A549 (cell line): ENCODE measurements around the gene RUNX2. TPM values are rescaled to one million over a fixed set of nuclear protein-coding genes. Genes with fewer than 3 reads are reported as not detected.

Source experiments
- ATAC-seq, 2 experiments: fragments of 200-7000 bp in 1 of 2; fragments of >200 bp in 1 of 2; cut with Nextera tagmentation in 1 of 2; cut with Tn5 transposase in 1 of 2; 3 replicates each; pipeline versions ENCODE4 v1.8.0 to v1.9.1; 2018 to 2020; ENCODE audit warnings: mild to moderate bottlenecking in 1 of 2, moderate library complexity in 1 of 2
- CTCF ChIA-PET: fragments of 300-600 bp; sonication (Branson Sonifier 250); formaldehyde crosslinking; extraction: SDS; loops from one replicate; lab custom pipeline; 2021; ENCODE audit warnings: antibody characterized with exemption, inconsistent platforms; lab: Yijun Ruan, JAX
- POLR2A ChIA-PET: fragments of 350-600 bp; formaldehyde crosslinking; extraction: SDS; loops from one replicate; lab custom pipeline; 2021; ENCODE audit warnings: antibody characterized with exemption, inconsistent platforms; lab: Yijun Ruan, JAX
- DNase-seq, 2 experiments: peaks; one replicate each; pipeline versions ENCODE4 v3.0.0 to v3.0.0-alpha.2; 2011 to 2016; ENCODE audit warnings: low read depth in 1 of 2, low spot score in 1 of 2
- FAIRE-seq: peaks from 2 replicates; lab custom pipeline; 2011; peaks lifted over from hg19 to GRCh38; lab: Jason Lieb, UNC
- H3K27ac ChIP-seq, 2 experiments: fragments of >200 bp; sonication (Bioruptor Twin); formaldehyde crosslinking; 3 replicates each; pipeline ENCODE4 v1.5.1; 2016 to 2017
- H3K4me1 ChIP-seq: fragments of >200 bp; sonication (Bioruptor Twin); formaldehyde crosslinking; 3 replicates; pipeline ENCODE4 v1.6.1; 2016
- H3K4me2 ChIP-seq: fragments of >200 bp; sonication (Bioruptor Twin); formaldehyde crosslinking; 3 replicates; pipeline ENCODE4 v1.6.1; 2016
- H3K4me3 ChIP-seq: fragments of >200 bp; sonication (Bioruptor Twin); formaldehyde crosslinking; 3 replicates; pipeline ENCODE4 v1.5.1; 2016
- H3K9me3 ChIP-seq: fragments of >200 bp; sonication (Bioruptor Twin); formaldehyde crosslinking; 3 replicates; pipeline ENCODE4 v1.6.1; 2016
- BHLHE40 ChIP-seq: IDR thresholded peaks from 2 replicates; pipeline ENCODE4 v1.6.1; 2012; ENCODE audit warnings: low read depth, low read length, inconsistent platforms
- ESRRA ChIP-seq: fragments of 150-350 bp; IDR thresholded peaks from 2 replicates; pipeline ENCODE4 v1.6.1; 2014; ENCODE audit warnings: mild to moderate bottlenecking, low read length, borderline replicate concordance
- FOSL2 ChIP-seq, 2 experiments: fragments of 450-650 bp in 1 of 2; fragments of >200 bp in 1 of 2; sonication (Bioruptor Twin) in 1 of 2; formaldehyde crosslinking; IDR thresholded peaks; 2 replicates each; pipeline versions ENCODE4 v1.5.0 to v1.6.1; 2016 to 2020; ENCODE audit warnings: mild to moderate bottlenecking in 1 of 2, moderate library complexity in 1 of 2
- HDAC2 ChIP-seq: fragments of 200-600 bp; sonication (generic); IDR thresholded peaks from 2 replicates; pipeline ENCODE4 v1.6.1; 2016
- KDM1A ChIP-seq: fragments of 200-600 bp; sonication (generic); IDR thresholded peaks from 2 replicates; pipeline ENCODE4 v1.6.1; 2016; ENCODE audit warnings: low read depth, mild to moderate bottlenecking
- RAD21 ChIP-seq, 2 experiments: fragments of >200 bp in 1 of 2; sonication (Bioruptor Twin) in 1 of 2; formaldehyde crosslinking in 1 of 2; IDR thresholded peaks in 1 of 2; conservative IDR thresholded peaks in 1 of 2; 2 replicates in 1 of 2; 3 replicates in 1 of 2; pipeline ENCODE4 v1.6.1; 2012 to 2018; ENCODE audit warnings: inconsistent platforms in 1 of 2
- SMC3 ChIP-seq: fragments of >200 bp; sonication (Bioruptor Twin); formaldehyde crosslinking; IDR thresholded peaks from 3 replicates; pipeline ENCODE4 v1.6.1; 2018; ENCODE audit warnings: inconsistent platforms
- TFCP2L1 ChIP-seq: fragments of 250-450 bp; sonication (Bioruptor Pico); IDR thresholded peaks from 2 replicates; pipeline ENCODE4 v1.5.0; 2021; ENCODE audit warnings: mild to moderate bottlenecking
- TP53 ChIP-seq: fragments of 250-450 bp; sonication (Bioruptor Pico); IDR thresholded peaks from 2 replicates; pipeline ENCODE4 v1.5.0; 2021; ENCODE audit warnings: mild to moderate bottlenecking, moderate library complexity
- WGBS: methylation state at CpG from one replicate; pipeline ENCODE4 v1.1.6; 2017; ENCODE audit errors: missing lambda C conversion rate; 5-methylcytosine and 5-hydroxymethylcytosine counted together
- polyA plus RNA-seq, 4 experiments: library from polyadenylated mRNA; depleted of rRNA in 3 of 4; stranded (reverse); fragments of >200 nt; fragmentation: RNase III in 1 of 4; extraction: RNeasy Plus Mini Kit Qiagen cat#74134 plus additional on column Dnase treatment in 1 of 4; gene quantifications; 2 replicates in 3 of 4; 3 replicates in 1 of 4; pipeline ENCODE4 v1.2.3, GENCODE V29; 2011 to 2017
- TF ChIP-seq, protein P1 (sequence below): fragments of >200 bp; sonication (Bioruptor Twin); formaldehyde crosslinking; IDR thresholded peaks from 3 replicates; pipeline ENCODE4 v1.6.1; 2016
- TF ChIP-seq, protein P2 (sequence below): fragments of 450-650 bp; IDR thresholded peaks from 2 replicates; pipeline ENCODE4 v1.6.1; 2014; ENCODE audit warnings: antibody characterized with exemption
- TF ChIP-seq, protein P3 (sequence below): fragments of 250-450 bp; sonication (Bioruptor Pico); IDR thresholded peaks from 2 replicates; pipeline ENCODE4 v1.5.0; 2021; ENCODE audit warnings: mild to moderate bottlenecking, moderate library complexity, borderline replicate concordance

The RUNX2 gene
- polyA plus RNA-seq, 2 of the 4 experiments (the other 2 are of a cell fraction) = 0.13 to 0.83 TPM

DNA sequence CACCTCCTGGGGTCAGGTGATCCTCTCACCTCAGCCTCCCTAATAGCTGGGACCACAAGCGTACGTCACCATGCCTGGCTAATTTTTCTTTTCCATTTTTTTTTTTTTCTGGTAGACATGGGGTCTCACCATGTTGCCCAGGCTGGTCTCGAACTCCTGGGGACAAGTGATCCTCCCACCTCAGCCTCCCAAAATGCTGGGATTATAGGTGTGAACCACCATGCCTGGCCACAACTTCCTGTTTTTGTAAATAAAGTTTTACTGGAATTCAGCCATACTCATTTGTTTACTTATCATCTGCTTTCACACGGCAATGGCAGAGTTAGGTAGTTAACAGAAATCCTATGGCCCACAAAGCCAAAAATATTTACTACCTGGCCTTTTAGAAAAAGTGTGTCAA is 7.8 kb upstream of the RUNX2 start:
- POLR2A ChIA-PET = no interaction called here
- WGBS = 83% methylated on average over 4 of the region's 4 CpGs

DNA sequence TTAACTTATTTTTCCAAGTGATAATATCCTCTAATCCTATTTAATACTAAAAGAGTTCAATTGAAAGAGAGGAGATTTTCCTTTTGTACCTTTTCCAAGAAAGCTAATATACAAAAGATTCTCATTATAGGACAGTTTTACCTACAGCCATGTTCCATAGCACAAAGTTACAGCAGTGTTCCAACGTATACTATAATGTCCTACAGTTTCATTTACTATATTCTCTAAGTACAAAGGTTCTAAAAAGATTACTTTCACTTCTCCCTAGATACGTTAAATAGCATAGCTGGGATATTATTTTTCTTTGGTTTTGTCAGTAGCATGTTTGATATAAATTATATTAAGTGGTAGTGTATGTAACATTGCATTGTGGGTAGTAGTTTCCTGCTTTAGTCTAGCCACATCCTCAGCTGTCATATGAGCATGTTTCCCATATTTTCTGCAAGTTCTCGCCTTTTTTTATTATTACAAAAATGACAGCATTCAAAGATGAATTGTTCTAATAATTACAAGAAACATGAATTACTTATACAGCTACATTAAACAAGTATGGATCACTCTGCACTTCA is 4.4 kb upstream of the RUNX2 start:
- ChIA-PET CTCF (no interaction called here), POLR2A (no interaction called here)
- no peak for FAIRE-seq
- ATAC-seq = no peak
- no peak overlapping the region for H3K4me2 ChIP-seq
- TF ChIP-seq TP53 (CRISPR knock-in tag) (no peak), TFCP2L1 (CRISPR knock-in tag) (no peak)
- WGBS = 80% methylated on average over 3 of the region's 3 CpGs
- no peaks in the 10 kb centered on the region for H3K9me3 ChIP-seq
- no peak overlapping the region for H3K4me3 ChIP-seq
- no peak for DNase-seq
- no peaks in the 10 kb centered on the region for H3K4me1 ChIP-seq
- H3K27ac ChIP-seq = no peak overlapping the region

More for the DNA sequence above, 7.8 kb upstream of the RUNX2 start:
- Histone ChIP-seq H3K4me2 (no peak overlapping the region), H3K9me3 (no peaks in the 10 kb centered on the region)
- no peak for FAIRE-seq
- TF ChIP-seq, protein P1, sequence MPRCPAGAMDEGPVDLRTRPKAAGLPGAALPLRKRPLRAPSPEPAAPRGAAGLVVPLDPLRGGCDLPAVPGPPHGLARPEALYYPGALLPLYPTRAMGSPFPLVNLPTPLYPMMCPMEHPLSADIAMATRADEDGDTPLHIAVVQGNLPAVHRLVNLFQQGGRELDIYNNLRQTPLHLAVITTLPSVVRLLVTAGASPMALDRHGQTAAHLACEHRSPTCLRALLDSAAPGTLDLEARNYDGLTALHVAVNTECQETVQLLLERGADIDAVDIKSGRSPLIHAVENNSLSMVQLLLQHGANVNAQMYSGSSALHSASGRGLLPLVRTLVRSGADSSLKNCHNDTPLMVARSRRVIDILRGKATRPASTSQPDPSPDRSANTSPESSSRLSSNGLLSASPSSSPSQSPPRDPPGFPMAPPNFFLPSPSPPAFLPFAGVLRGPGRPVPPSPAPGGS = no peak
- TF ChIP-seq, protein P2, sequence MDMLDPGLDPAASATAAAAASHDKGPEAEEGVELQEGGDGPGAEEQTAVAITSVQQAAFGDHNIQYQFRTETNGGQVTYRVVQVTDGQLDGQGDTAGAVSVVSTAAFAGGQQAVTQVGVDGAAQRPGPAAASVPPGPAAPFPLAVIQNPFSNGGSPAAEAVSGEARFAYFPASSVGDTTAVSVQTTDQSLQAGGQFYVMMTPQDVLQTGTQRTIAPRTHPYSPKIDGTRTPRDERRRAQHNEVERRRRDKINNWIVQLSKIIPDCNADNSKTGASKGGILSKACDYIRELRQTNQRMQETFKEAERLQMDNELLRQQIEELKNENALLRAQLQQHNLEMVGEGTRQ = no peak
- TF ChIP-seq ESRRA (no peak), FOSL2 (IDR thresholded peaks at IDR 0.05) (no peak), FOSL2 (CRISPR knock-in tag; IDR thresholded peaks at IDR 0.05) (no peak), SMC3 (no peak), BHLHE40 (no peak), KDM1A (no peak)
- TF ChIP-seq, protein P3, sequence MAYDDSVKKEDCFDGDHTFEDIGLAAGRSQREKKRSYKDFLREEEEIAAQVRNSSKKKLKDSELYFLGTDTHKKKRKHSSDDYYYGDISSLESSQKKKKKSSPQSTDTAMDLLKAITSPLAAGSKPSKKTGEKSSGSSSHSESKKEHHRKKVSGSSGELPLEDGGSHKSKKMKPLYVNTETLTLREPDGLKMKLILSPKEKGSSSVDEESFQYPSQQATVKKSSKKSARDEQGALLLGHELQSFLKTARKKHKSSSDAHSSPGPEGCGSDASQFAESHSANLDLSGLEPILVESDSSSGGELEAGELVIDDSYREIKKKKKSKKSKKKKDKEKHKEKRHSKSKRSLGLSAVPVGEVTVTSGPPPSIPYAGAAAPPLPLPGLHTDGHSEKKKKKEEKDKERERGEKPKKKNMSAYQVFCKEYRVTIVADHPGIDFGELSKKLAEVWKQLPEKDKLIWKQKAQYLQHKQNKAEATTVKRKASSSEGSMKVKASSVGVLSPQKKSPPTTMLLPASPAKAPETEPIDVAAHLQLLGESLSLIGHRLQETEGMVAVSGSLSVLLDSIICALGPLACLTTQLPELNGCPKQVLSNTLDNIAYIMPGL (CRISPR knock-in tag) = no peak
- TF ChIP-seq, all 56 proteins: peak for 0
- CTCF ChIA-PET = no interaction called here
- no peak for ATAC-seq
- Histone ChIP-seq H3K27ac (no peak overlapping the region), H3K4me3 (no peak overlapping the region), H3K4me1 (no peaks in the 10 kb centered on the region)
- no peak for DNase-seq

DNA sequence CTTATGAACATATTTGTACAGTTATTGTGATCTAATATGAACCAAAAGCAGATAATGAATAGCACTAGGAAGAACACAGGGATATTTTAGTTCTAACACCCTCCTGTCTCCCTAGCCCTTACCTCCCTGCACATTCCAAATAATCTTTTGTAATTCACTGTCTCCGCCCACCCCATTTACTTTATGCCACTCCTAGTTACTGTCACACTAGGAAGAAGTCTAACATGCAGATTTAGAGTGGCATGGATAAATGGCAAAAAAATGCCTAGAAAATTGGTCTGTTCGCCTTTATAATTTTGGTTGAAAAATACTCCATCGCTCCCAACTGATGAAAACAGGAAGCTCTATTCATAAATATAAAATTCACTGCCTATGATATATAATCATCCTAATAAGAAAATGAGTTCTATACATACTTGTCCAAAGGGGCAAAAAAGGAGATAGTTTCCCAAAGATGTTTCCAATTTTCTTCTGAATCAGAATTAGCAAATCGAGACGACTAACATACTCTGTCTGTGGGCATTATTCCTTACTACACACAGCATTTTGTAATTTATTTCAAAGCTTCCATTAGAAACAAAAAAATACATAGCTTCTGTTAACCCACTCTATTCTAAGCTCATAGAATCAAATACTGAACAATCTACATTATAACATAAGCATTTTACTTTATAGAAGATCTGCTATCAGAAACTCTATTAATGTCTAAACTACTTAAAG is 1.3 kb upstream of the RUNX2 start:
- DNase-seq (no peak), ATAC-seq (no peak), FAIRE-seq (no peak)
- 92% methylated on average over 5 of the region's 5 CpGs for WGBS
- no peak overlapping the region for H3K4me3 ChIP-seq
- no peak overlapping the region for H3K27ac ChIP-seq
- H3K4me1 ChIP-seq = 0 out of 3 replicates have a peak, but pooled peaks cover 4% of the 10 kb centered on the region
- no peak for TF ChIP-seq RAD21 (conservative IDR thresholded peaks at IDR 0.05 in 1 of 2, IDR thresholded peaks at IDR 0.05 in 1 of 2)
- no peak for TF ChIP-seq KDM1A
- H3K9me3 ChIP-seq = no peaks in the 10 kb centered on the region
- ChIA-PET POLR2A (no interaction called here), CTCF (no interaction called here)
- no peak overlapping the region for H3K4me2 ChIP-seq

DNA sequence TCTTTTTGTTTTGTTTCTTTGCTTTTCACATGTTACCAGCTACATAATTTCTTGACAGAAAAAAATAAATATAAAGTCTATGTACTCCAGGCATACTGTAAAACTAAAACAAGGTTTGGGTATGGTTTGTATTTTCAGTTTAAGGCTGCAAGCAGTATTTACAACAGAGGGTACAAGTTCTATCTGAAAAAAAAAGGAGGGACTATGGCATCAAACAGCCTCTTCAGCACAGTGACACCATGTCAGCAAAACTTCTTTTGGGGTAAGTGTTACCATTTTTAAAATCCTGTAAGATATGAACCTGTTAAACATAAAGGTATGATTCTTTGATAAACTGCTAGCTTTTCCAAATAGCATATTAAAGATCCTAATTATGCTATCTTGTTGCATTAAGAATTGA is 393 bp downstream of the RUNX2 start:
- H3K4me1 ChIP-seq = 0 out of 3 replicates have a peak, but pooled peaks cover 4% of the 10 kb centered on the region
- DNase-seq (no peak), FAIRE-seq (no peak), ATAC-seq (no peak)
- H3K4me3 ChIP-seq = no peak overlapping the region
- POLR2A ChIA-PET = no interaction called here
- no peaks in the 10 kb centered on the region for H3K9me3 ChIP-seq
- H3K4me2 ChIP-seq = no peak overlapping the region
- no peak for TF ChIP-seq SMC3
- TF ChIP-seq HDAC2 = no peak
- CTCF ChIA-PET = interaction anchor here (1.0 kb wide), 1 partner anchor 14 kb away, joined by 4 read pairs; no protein-coding TSS in a partner anchor
- H3K27ac ChIP-seq = no peak overlapping the region
